NCI-H2196 (cell line): ENCODE data around the gene SH3YL1.

ENCODE experiments used
- DNase-seq: peaks from one replicate; lab custom pipeline; 2025; ENCODE audit not compliant: unreplicated experiment; lab: John Stamatoyannopoulos, UW

Gene SH3YL1

DNA sequence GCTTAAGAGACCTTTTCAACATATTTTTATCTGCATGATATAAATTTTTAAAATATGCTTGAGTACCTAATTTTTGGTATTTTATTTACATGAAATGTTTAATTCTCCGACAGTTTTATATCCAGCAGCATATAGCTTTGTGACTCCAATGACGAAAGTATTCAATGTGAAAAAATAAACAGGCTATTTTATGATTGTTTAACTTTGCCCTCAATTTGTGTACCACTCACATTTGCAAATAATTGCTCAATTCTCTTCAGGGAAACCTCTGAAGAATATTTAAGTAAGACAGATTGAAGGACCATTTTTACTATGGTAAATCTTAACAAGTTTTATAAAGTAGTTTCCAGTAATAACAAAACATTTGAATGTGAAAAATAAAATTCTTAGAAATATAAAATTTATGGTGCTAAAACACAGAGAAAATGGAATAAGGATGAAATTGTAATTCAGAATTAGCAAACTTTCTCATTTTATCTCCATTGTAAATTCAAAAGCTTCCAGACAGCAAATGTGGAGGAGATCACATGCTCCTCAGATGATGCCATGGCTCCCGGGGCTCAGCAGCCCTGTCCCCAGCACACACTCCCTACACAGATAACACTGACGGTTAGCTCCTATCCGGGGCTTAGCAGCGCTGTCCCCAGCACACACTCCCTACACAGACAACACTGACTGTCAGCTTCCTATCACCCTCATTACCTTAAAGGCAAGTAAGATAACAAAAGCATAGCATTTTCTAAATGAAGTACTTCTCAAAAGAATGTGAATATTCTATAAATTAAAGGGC, 39.7 kb downstream of the SH3YL1 start:
- no peak for DNase-seq

GRCh38 chr2:223451-223850, 40.4 kb downstream of the SH3YL1 start:
- no peak for DNase-seq

DNA sequence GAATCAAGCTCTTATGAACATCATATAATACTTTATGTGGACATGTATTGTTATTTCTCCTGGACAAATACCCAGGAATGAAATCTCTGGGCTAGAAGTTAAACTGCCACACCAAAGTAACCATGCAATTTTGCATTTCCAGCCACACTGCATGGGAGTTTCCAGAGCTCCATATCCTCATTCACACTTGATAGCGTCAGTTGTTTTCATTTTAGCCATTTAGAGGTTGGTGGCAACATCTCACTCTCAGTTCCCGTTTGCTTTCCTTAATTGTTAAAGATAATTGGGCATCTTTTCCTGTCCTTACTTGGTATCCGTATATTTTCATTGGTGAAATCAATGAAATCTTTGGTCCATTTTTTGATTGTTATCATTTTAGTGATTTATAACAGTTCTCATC, 47.8 kb downstream of the SH3YL1 start:
- DNase-seq: no peak

- no peak for DNase-seq
Observed at GRCh38 chr2:213932-214693, 49.7 kb downstream of the SH3YL1 start.

DNA sequence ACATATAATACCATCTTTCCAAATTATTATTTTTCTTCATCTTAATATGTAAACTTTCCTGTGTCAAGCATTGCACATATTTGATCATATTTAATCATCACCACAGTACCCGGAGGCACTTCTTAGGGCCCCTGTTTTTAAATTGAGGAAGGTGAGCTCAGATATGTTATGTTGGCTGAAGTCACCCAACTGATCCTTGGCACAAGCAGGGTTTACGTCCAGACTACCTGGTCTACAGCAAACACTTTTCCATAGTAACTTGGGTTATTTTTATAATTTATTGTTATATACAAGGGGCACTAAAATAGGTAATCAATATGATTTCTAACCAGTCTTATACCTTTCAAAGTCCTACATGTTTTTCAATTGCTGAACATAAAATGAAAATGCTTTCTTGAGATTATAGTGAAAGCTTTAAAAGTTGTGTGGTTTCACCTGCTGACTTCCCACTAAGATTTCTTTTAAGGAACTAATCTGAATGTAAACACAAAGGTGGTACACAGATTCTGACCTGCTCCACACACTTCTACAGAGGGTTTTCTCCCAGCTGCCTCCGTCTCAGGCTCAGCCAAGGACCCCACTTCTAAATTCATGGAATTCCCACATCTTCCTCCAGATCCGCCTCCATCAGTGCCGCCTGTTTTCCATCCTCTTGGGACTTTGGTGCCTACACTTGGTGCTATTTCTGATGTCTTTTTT, 52.2 kb downstream of the SH3YL1 start:
- no peak for DNase-seq

DNA sequence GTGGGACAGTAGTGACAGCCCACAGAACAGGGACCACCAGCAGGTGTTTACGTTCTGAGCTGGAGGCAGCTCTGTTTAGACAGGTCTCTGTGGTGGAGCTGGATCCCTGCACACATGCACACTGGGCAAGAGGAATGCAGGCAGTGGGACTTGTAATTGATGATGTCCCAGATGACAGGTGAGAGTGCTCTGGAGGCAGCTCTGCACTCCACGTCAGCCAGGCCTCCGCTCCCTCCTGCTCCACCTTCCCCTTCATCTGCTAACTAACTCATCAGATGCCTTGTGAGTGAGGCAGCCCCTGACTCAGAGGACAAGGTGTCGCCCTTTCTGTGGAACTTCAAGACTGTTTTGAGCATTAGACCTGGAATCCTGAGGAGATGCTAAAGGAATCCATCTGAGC, 53.2 kb downstream of the SH3YL1 start:
- no peak for DNase-seq

DNA sequence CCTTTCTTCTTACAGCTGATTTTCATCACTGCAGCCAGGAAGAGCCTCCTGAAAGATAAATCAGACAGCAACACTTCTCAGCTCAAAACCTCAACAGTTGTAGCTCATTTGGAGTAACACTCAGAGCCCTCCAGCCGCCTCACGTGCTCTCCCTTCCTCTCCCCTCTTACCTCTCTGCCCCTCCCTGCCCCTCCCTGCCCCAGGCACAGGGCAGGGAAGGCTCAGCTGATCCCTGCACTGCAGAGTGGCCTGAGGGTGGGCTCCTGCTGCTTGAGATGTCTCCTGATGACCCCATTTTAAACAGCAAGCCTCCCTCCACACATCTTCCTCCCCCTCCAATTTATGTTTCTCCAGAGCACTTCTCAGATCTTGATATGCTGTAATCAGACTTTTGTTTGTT, 54.4 kb downstream of the SH3YL1 start:
- no peak for DNase-seq

- no peak for DNase-seq
Observed at GRCh38 chr2:208335-208734, 55.5 kb downstream of the SH3YL1 start.

GRCh38 chr2:203984-204383, 59.8 kb downstream of the SH3YL1 start:
- DNase-seq: no peak

GRCh38 chr2:203401-203800, 60.4 kb downstream of the SH3YL1 start:
- DNase-seq: no peak

DNA sequence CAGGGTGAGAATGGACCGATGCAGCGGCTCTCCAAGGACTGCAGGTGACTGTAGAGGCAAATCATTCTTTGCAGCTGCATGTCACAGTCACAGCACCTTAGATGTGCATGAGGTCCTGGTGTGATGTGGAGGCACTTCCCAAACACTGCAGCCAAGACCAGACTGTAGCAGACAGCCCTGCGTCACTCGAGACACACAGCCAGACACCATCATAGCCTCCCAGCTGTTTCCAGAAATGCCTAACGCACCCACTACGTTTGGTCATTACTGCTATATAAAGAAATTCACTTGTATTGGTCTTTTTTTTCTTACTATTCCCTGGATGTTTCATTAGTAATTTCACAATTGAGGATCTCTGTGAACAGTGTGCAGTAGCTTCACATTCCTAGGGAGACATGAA, 60.9 kb downstream of the SH3YL1 start:
- no peak for DNase-seq

- no peak for DNase-seq
Observed at GRCh38 chr2:201648-202433, 62.0 kb downstream of the SH3YL1 start.

DNA sequence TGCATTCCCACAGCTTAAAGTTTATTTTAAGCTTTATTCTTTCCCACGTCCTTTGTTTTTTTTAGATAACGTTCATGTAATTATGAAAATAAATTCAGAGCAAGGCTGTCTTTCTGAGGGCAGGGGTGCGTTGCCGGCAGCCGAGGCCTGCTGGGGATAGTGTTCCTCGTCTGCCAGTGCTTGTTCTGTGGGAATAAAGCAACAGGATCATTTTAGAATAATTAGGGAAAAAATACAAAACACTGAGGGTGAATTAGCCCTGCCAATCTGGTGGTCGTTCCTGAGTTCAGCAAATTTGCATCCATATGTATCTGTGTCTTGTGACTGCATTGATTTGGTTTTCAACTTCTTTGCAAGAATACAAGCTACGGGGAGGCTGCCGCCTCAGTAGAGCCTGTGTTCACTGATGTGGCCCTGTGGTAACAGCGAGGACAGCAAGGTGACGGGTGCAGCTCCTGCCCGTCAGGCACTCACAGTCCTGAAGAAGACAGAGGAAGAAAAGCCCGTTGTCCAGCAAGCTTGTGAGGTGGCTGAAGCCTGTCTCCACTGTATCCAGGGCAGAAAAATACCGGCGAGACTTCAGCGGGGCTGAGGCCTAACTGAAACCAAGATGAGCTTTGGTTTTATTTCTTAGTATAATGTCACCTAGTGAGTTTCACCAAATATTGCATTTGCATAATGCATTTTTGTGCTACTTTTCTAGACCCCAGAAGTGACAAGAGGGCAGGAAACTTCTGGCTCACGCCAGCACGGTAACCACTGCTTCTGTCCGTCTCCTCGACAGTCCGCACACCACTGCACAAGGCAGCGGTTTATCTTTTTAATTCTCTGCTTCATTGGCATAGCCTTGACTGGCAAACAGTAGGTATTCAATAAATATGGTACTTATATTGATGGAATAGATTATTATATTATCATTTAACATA, 64.5 kb downstream of the SH3YL1 start:
- DNase-seq: no peak

DNA sequence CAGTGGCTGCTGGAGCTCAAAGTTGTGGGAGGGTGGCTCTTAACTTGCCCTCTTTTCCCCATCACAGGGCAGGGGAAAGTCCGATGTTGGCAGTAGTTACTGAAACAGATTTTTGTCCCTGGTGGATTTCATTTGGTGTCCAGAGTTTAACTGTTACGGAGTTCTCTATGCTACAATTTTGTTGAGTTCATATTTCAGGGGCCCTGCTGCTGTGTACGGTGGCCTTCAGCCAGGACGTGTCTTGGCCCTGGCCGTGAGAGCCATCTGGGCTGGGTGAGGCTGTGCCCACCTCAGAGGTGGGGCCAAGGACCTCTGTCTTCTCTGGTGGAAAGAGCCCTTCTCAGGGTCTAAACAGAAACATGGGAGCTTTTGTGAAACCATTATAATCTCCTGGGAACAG, 67.4 kb downstream of the SH3YL1 start:
- DNase-seq: no peak

DNA sequence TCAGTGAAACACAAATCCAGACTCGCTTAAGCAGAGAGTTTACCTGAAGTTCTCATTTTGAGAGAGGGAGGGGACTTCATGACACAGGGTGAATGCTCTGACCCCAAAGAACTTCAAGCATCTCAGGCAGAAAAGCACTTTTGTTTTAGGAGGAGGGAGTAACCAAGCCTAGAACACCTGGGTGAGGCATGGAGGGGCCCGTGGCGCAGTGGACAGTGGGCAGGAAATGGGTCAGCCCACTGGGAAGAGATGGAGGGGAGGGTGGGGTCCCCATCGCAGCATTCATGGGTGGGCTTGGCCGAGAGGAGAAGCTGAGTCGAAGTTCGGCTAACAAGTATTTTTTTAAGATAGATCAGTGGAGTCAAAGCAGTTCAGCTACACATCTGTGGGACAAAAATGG, 67.9 kb downstream of the SH3YL1 start:
- DNase-seq: no peak

DNA sequence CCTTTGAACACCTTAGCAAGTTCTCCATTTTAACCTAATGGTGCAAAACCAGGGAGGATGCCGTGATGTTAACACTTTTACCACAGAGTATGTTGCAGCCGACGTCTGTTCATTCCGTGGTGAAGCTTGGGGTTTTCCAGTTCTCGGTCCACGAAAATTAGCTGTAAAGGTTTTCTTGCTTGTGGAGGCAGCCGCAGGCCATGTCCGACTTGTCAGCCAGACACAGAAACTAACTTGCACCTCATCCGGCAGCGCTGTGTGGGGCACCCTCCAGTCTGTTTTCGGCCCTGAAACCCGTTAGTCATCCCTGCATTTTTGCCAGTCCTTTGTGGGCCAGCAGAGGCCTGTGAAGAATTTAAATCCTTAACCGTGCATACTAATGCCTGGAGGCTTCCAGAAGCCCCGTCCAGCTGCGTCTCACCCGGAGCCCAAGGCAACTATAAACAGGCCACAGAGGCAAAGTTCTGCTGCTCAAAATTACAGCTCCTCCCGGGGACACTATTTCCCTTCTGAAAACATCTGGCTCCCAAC, 70.6 kb downstream of the SH3YL1 start:
- DNase-seq: no peak

GRCh38 chr2:191311-192190, 72.3 kb downstream of the SH3YL1 start:
- no peak for DNase-seq

- DNase-seq: no peak
Observed at GRCh38 chr2:187825-188224, 76.0 kb downstream of the SH3YL1 start.

- no peak for DNase-seq
Observed at GRCh38 chr2:185221-185620, 78.6 kb downstream of the SH3YL1 start.
